A549 (cell line): Measurements from ENCODE around the gene PTPRK.

Experiments used
- CTCF ChIP-seq: fragments of >200 bp; sonication (Bioruptor Twin); formaldehyde crosslinking; IDR thresholded peaks from 3 replicates; pipeline ENCODE4 v1.5.1; 2016
- ELK1 ChIP-seq: fragments of 150-350 bp; IDR thresholded peaks from 2 replicates; pipeline ENCODE4 v1.6.1; 2014; ENCODE audit warnings: low read depth, mild to moderate bottlenecking, low read length
- EP300 ChIP-seq, 2 experiments: fragments of >200 bp; sonication (Bioruptor Twin); formaldehyde crosslinking; IDR thresholded peaks; 2 replicates in 1 of 2; 3 replicates in 1 of 2; pipeline ENCODE4 v1.6.1; 2016 to 2017
- KDM5A ChIP-seq: fragments of 200-600 bp; sonication (generic); IDR thresholded peaks from 2 replicates; pipeline ENCODE4 v1.6.1; 2016; ENCODE audit warnings: antibody characterized with exemption, mild to moderate bottlenecking
- NR3C1 ChIP-seq: fragments of >200 bp; sonication (Bioruptor Twin); formaldehyde crosslinking; IDR thresholded peaks from 3 replicates; pipeline ENCODE4 v1.6.1; 2017
- RFX5 ChIP-seq: fragments of 450-650 bp; IDR thresholded peaks from 2 replicates; pipeline ENCODE4 v1.7.1; 2014; ENCODE audit warnings: antibody characterized with exemption, mild to moderate bottlenecking, moderate library complexity

GRCh38 chr6:128479048-128479666 lies 41.2 kb downstream of the PTPRK start:
- no peak for TF ChIP-seq KDM5A
- no peak for TF ChIP-seq EP300 (IDR thresholded peaks at IDR 0.05)
- no peak for TF ChIP-seq CTCF
- no peak for TF ChIP-seq NR3C1
- TF ChIP-seq ELK1 = no peak
- TF ChIP-seq RFX5 = no peak
